NCI-H345 (cell line): ENCODE measurements around the gene PALMD.
A peak's percentile ranks its signal among the peaks of the same experiment; 100 is the strongest.

Experiments used
- DNase-seq: peaks from one replicate; lab custom pipeline; 2025; lab: John Stamatoyannopoulos, UW

The PALMD gene

DNA sequence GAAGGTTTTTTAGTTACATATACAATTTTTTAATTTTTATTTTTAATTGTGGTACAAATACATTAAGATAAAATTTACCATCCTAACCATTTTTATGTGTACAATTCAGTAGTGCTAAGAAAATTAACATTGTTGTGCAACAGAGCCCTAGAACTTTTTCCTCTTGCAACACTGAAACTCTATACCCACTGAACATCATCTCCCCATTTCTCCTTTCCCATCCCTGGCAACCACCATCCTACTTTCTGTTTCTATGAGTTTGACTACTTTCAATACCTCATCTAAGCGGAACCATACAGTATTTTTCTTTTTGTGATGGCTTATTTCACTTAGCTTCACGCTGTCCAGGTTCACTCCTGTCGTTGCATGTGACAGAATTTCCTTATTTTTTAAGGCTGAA is 54.1 kb downstream of the PALMD start:
- DNase-seq: no peak

DNA sequence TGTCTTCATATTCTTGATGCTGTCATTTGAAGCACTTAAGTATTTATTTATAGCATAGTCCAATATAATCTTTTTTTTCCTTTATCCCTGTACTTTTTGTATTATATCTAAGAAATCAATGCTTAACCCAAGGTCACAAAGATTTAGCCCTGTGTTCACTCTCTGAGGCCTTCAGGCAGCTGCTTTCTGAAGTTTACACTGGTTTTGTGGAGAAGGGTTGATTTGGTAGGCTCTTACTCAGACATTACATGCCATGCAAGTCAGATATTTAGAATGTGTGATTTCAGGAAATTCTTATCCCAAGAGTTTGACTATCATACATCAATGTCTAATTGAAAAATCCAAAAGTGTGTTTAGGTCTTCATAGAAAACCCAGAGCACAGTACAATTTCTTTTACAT is 56.3 kb downstream of the PALMD start:
- DNase-seq: no peak

DNA sequence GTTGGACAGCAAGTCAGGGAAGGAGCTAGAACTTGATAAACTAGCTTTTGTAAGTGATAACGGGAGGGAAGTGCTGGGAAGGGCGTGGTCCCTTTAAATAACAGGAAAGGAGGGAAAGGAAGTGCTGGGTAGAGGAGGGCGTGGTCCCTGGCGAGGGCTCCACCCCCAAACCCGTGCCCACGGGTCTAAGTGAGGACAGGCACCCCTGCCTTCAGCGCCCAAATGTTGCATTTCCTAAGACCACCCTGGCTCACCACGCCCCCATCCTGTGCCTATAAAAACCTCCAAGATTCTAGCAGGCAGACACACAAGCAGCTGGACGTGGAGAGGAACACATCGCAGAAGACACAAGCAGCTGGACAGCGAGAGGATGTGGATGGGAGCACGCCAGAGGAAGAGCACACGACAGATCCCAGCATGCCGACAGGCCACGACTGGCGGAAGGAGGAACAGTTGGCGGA is 58.5 kb downstream of the PALMD start:
- DNase-seq: no peak

DNA sequence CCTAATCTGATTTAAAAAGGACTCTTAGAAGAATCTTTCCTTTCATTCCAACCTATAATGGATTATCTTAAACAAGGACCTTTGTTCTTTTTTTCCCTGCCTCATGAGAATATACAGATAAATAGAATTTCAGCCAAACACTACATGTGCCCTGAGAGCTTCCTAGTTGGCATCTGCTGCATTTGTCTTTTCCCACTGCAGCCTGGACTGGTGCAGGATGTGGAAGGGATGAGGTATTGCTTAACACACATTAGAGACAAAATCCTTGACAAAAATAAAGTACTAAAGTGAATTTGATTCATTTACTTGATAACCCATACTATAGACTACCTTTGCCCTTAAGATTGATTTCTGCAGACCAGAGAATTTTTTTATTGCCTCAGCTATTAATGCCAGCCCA is 59.5 kb downstream of the PALMD start:
- DNase-seq: no peak

DNA sequence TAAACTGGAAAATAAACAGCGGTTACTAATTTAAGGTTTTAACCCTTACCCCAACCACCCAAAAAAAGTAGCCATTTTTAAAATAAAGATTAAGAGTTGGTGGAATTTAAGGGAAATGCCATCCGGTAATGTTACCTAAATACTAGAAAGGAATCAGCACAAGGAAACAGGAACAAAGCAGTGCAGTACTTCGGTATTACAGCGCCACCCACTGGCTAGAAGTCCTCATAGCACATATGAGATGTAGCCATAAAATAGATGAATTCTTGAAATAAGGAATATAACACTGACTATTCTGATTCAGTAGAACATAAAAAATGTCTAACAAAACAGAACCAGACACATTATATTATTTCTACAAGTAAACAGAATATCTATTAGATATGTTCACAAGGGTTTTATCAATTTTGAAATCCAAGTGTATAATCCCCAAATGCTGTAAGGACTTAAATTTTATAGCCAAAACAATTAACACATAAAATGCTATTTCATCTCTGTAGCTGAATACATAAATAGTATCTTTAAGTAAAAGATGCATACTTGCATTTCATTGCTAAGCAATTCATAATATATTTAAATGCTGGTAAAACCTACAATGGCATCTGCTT is 61.7 kb downstream of the PALMD start:
- peak; percentile 65 for DNase-seq

DNA sequence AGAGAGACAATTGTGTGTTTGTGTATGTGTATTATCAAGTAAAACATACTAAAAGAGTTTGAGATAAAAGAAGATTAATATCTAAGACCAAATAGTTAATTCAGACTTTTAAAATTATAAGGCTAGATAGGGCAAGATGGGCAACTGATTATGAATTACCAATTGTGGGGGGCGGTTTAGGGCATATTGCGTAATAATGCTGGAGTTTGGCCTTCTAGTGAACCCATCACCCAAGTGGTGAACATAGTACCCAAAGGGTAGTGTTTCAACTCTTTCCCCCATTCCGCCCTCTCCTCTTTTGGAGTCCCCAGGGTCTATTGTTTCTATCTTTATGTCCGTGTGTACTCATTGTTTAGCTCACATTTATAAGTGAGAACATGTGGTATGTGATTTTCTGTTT is 65.1 kb downstream of the PALMD start:
- no peak for DNase-seq

DNA sequence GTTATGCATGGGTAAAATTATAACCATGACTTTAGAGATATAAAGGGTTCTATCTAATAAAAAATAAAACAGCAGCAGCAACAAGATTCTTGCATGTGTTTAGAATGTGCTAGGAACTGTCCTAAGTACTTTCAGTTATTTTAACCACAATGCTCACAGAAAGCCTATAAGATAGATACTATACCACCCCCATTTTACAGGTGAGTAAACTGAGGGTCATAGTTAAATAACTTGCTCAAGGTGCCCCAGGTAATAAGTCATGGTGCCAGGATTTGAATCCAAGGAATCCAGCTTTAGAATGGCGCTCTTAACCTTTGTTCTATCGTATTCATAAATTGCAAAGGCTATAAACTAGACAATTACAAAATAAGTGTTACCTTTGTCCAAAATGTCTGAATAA is 67.1 kb downstream of the PALMD start:
- DNase-seq: no peak

DNA sequence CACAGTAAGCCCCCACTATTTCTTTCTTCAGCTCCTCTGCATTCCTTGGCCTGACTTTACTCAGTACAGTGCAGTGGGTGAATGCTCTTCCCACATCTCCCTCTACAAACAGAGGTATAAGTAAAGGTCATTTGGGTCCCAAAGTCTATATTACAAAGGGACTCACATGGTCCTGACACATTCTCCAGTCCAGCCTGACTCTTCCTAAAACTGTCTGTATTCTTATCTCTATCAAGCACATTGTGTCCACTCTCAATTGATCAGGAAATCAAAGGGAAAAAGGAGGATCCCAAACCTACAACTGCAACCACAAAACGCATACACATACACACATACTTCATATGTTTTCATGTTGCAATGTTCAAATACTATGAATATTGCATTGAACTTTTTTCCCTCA is 71.1 kb downstream of the PALMD start:
- no peak for DNase-seq

DNA sequence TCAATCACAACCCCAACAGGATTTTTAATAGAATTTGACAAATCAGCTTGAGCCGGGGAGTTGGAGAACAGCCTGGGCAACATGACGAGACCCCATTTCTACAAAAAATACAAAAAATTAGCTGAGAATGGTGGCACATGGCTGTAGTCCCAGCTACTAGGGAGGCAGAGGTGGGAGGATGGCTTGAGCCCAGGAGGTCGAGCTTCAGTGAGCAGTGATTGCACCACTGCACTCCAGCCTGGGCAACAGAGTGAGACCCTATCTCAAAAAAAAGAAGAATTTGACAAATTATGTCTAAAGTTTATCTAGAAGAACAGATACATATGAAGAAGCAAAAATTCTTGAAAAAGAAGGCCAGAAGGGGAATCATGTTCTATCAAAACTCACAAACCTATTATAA is 77.3 kb downstream of the PALMD start:
- no peak for DNase-seq

DNA sequence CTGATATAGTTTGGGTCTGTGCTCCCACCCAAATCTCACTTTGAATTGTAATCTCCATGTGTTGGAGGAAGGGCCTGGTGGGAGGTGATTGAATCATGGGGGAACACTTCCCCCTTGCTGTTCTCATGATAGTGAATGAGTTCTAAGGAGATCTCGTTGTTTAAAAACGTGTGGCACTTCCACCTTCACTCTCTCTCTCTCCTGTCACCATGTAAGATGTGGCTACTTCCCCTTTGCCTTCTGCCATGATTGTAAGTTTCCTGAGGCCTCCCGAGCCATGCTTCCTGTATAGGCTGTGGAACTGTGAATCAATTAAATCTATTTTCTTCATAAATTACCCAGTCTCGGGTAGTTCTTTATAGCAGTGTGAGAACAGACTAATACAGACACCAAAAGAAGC is 80.1 kb downstream of the PALMD start:
- no peak for DNase-seq

DNA sequence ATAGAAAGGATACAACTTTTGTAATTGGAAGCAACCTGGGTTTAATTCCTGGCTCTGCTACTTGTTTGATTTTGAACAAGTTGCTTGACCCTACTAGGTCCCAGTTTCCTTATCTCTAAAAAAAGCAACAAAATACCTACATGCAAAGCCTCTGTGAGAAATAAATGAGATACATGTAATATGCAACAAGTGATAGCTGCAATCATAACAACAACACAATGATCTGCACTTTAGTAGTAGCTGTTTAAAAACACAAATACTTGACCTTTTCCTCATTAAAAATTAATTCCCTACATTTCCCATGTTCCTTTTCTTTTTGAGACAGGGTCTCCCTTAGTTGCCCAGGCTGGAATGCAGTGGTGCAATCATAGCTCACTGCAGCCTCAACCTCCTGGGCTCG is 80.5 kb downstream of the PALMD start:
- DNase-seq: no peak

DNA sequence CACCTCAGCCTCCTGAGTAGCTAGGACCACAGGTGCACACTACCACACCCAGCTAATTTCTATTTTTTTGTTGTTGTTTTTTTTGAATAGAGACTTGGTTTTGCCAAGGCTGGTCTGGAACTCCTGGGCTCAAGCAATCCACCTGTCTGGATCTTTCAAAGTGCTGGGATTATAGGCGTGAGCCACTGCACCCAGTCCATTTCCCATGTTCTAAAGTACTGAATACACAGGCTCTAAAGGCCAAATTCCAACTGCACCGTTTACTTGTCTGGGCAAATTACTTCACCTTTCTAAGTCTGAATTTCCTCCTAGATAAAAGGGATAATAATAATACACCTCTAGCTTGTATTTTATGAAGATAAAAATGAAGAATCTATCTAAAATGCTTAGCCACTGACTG is 80.9 kb downstream of the PALMD start:
- DNase-seq: no peak

DNA sequence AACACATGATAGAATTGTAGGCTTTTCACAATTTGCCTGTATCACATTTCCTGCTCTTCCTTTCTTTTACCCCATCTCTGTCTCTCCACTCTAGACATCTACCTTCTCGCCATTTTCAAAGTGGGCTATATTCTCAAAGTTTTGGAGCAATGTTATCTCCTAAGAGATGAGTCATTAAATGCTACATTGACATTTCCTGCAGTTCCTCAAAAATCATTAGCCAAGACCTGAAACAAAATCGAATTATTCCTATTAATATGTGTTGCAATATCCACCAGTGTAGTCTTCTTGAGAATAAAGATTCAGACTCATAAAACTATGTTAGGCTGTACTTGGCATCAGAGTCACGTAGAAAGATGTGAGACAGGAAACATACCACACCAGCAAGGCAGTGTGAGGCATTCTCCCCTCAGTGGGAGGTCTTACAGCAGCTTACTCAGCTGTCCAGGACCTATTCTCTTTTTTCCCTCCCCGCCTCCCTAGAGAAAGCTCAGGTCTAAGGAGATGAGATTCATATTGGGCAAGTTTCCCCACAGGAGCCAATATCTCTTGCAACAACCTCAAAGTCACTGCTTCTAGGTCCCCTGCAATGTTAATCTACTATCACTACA is 81.8 kb downstream of the PALMD start:
- no peak for DNase-seq

DNA sequence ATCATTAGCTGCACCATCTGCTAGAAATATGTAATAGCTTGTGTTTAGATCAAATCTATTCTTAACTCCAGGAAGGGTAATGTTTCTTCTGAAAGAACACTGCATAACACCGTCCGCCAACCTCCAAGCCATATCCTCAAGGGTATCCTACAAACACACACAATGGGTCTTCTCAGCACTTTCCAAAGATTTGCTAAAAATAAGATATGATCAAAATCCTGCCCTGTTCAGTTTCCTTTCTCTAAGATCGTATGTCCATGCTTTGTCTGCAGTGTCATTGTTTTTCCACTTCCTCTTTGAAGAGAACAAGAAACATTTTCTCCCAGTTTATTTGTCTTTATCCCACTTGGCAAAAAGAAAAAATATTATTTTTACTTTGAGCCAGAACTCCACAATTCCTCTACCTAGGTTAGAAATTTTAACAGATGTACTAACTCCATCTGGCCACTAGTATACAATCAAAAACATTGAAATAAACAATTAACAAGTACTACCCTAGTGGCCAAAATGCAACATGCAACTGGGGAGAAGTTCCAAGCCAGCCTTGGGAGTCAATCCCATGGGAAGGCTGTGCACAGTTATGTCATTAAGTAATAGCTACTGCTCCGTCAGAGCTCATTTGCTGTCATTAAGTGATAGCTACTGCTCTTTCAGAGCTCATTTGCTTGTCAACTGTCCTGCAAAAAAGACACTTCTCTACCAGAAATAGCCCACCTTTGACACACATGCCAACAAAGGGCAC is 82.8 kb downstream of the PALMD start:
- DNase-seq: no peak

DNA sequence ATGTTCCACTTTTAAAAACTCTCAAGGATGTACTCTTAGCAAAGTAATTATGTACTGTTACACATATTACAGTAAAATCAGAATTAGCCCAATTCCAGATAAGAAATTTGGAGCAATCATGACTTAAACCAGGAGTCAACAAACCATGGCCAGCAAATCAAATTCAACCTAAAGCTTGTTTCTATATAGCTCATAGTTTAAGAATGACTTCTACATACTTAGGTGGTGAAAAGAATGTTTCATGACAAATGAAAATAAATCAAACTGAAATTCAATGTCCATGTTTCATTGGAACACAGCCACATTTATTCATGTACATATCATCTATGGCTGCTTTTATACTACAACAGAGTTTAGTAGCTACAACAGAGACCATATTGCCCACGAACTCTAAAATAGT is 85.5 kb downstream of the PALMD start:
- DNase-seq: no peak

DNA sequence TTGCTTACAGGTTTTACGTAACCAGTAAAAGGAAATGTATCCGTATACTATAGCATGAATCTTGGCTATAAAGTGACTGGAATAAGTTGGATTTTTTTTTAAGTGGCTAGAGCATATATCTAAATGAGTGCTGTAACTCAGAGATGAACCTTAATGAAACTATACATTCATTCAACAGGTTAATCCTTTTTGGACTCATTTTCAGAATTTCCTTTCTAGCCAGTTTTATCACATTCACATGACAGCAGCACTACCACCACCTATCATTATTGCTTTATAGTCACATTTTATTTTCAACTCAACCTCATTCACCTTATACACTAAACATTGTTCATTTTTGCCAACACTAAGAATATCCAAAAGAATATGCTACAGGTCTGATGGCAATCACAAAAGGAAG is 89.9 kb downstream of the PALMD start:
- no peak for DNase-seq

DNA sequence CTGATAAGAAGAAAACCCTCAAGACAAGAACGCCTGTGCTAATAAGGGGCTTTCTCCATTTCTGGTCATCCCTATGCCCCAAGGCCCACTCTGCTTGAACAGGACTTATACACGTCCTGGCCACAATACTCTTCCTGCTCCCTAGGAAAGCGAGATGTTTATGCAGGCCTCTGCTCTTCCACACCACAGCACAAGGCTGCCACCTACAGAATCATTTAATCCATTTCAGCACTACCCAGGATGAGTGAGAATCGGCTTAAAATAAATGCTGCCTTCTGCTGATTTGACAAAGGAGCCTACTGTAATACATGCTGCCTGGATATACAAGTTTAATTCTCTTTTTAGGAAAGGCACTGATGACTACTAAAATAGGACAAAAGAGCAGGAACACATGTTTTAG is 91.1 kb downstream of the PALMD start:
- DNase-seq: peak; percentile 9

DNA sequence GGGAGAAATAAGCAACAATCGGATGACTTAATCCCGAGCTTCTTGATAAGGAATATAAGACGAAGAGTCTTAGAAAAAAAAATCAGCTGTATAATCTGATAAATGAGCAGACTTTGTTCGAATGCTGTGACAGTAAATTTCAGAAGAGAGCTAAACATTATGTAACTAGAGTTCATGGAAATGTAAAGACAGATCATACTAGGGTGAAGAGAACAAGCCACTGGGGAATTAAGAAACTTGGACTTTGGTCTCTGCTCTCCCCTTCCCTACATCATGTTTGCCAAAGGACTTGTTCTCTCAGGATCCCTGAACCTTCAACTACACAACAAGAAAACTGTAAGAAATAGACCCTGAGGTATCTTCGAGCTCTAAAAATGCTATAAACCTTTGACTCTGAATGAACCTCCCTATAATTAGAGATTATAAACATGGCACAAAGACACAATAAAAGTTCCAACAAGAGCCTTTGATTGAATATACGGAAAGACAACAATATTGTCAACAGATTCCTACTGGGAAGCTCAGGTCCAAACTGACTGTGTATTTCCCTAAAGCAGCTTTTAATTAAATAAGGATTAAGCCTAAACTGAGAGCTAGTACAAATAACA is 93.0 kb downstream of the PALMD start:
- DNase-seq: no peak

DNA sequence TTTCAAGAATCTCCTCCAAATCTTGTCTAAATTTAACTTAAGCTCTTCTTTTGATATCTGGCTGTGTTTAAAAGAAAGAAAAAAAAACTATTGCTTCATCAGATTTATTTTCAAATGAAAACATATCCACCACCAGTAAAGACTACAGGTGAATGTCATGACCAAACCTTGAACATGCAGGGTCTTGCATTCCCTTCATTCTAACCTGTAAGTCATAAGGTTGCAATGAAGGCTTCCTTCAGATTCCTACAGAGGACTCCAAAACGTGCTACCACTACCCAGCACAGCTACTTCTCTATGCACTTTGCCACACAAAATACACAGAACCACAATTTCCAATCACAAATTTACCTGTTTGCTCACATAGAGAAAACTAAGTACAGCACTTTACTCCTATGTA is 94.2 kb downstream of the PALMD start:
- no peak for DNase-seq
